Measurements from ENCODE around the gene WHRN.

WHRN gene

GRCh38 chr9:114471157-114471556 is 34.1 kb downstream of the WHRN start:
- no peak for DNase-seq (ENCODE audit: low read depth)

- no peak for DNase-seq (ENCODE audit: low read depth)
Observed at GRCh38 chr9:114470581-114470980, 34.7 kb downstream of the WHRN start.

GRCh38 chr9:114470121-114470520 is 35.2 kb downstream of the WHRN start:
- no peak for DNase-seq (ENCODE audit: low read depth)

- no peak for DNase-seq (ENCODE audit: low read depth)
Observed at GRCh38 chr9:114469091-114469853, 36.0 kb downstream of the WHRN start.

GRCh38 chr9:114467910-114468309 is 37.4 kb downstream of the WHRN start:
- no peak for DNase-seq (ENCODE audit: low read depth)

GRCh38 chr9:114467226-114467750 is 38.0 kb downstream of the WHRN start:
- no peak for DNase-seq (ENCODE audit: low read depth)

- DNase-seq (ENCODE audit: low read depth) = no peak
Observed at GRCh38 chr9:114465906-114466900, 39.1 kb downstream of the WHRN start.

GRCh38 chr9:114465417-114465816 is 39.9 kb downstream of the WHRN start:
- DNase-seq (ENCODE audit: low read depth) = no peak

- DNase-seq (ENCODE audit: low read depth) = no peak
Observed at GRCh38 chr9:114464281-114465051, 40.8 kb downstream of the WHRN start.

GRCh38 chr9:114462791-114463190 is 42.5 kb downstream of the WHRN start:
- DNase-seq (ENCODE audit: low read depth) = peak; percentile 21

GRCh38 chr9:114461468-114461867 is 43.8 kb downstream of the WHRN start:
- DNase-seq (ENCODE audit: low read depth) = no peak

GRCh38 chr9:114460513-114461199 is 44.6 kb downstream of the WHRN start:
- no peak for DNase-seq (ENCODE audit: low read depth)

GRCh38 chr9:114459464-114459863 is 45.8 kb downstream of the WHRN start:
- no peak for DNase-seq (ENCODE audit: low read depth)

- DNase-seq (ENCODE audit: low read depth) = no peak
Observed at GRCh38 chr9:114456929-114457328, 48.3 kb downstream of the WHRN start.

- no peak for DNase-seq (ENCODE audit: low read depth)
Observed at GRCh38 chr9:114454652-114455051, 50.6 kb downstream of the WHRN start.

GRCh38 chr9:114452219-114453165 is 52.8 kb downstream of the WHRN start:
- DNase-seq (ENCODE audit: low read depth) = no peak

- DNase-seq (ENCODE audit: low read depth) = no peak
Observed at GRCh38 chr9:114451707-114452031, 53.6 kb downstream of the WHRN start.

GRCh38 chr9:114450833-114451706 is 54.2 kb downstream of the WHRN start:
- DNase-seq (ENCODE audit: low read depth) = no peak

GRCh38 chr9:114450181-114450580 is 55.1 kb downstream of the WHRN start:
- no peak for DNase-seq (ENCODE audit: low read depth)

Measured in amniotic epithelial cell (primary cell).